Activated T-cell treated with anti-CD3 and anti-CD28 coated beads, Interleukin-2, amount 50 U/mL, for 72 hours (primary cell): ENCODE results near the gene PGC. TPM values are rescaled to one million over a fixed set of nuclear protein-coding genes. Genes with fewer than 3 reads are reported as not detected.

ENCODE experiments used
- ATAC-seq, 2 donors: fragments of 150-1000 bp; cut with Tn5 transposase; replicated peaks in 1 of 2; 2 replicates each; pipeline ENCODE4 v1.10.0; 2021; ENCODE audit warnings: moderate library complexity in 2 of 2, mild to moderate bottlenecking in 1 of 2
- DNase-seq, 2 donors: peaks; one replicate each; pipeline ENCODE4 v3.0.0; 2021 to 2022; ENCODE audit warnings: mixed read lengths in 1 of 2
- H3K27ac Mint-ChIP-seq: one replicate; pipeline ENCODE4 v1.8.0; 2022; ENCODE audit warnings: mild to moderate bottlenecking, moderate library complexity, mixed read lengths
- H3K27me3 Mint-ChIP-seq: one replicate; pipeline ENCODE4 v1.8.0; 2022; ENCODE audit warnings: low read depth, mixed read lengths
- H3K36me3 Mint-ChIP-seq, 2 donors: one replicate each; pipeline ENCODE4 v1.8.0; 2022; ENCODE audit warnings: mixed read lengths in 2 of 2, mild to moderate bottlenecking in 1 of 2; ENCODE audit not compliant: insufficient read depth in 2 of 2
- H3K4me1 Mint-ChIP-seq: one replicate; pipeline ENCODE4 v1.8.0; 2022; ENCODE audit warnings: low read depth, mixed read lengths
- H3K4me3 Mint-ChIP-seq, 2 donors: one replicate each; pipeline ENCODE4 v1.8.0; 2022; ENCODE audit warnings: mild to moderate bottlenecking in 2 of 2, mixed read lengths in 2 of 2, moderate library complexity in 2 of 2
- H3K9me3 Mint-ChIP-seq, 2 donors: one replicate each; pipeline ENCODE4 v1.8.0; 2022; ENCODE audit warnings: mixed read lengths in 2 of 2
- total RNA-seq, 2 donors: library from RNA; stranded (reverse); gene quantifications; one replicate each; pipeline ENCODE4 v1.2.3, GENCODE V29; 2022

Gene PGC
- total RNA-seq, 2 donors from 2014 or later: not detected

GRCh38 chr6:41783106-41783780, 36.0 kb upstream of the PGC start:
- peaks cover 0 to 4% of the 10 kb centered on the region in 2 donors for H3K36me3 Mint-ChIP-seq
- no peak for ATAC-seq
- H3K9me3 Mint-ChIP-seq: no peaks in the 10 kb centered on the region
- peaks cover 20% of the 10 kb centered on the region for H3K4me1 Mint-ChIP-seq
- DNase-seq: no peak
- peaks cover 14% of the 10 kb centered on the region for H3K27me3 Mint-ChIP-seq
- H3K27ac Mint-ChIP-seq: no peak overlapping the region
- H3K4me3 Mint-ChIP-seq: no peak overlapping the region

- Mint-ChIP-seq H3K4me3 (peak overlapping the region; percentile 58 to 77), H3K4me1 (peaks cover 20% of the 10 kb centered on the region), H3K36me3 (peaks cover 0 to 2% of the 10 kb centered on the region in 2 donors)
Measured at GRCh38 chr6:41781366-41781730, 34.2 kb upstream of the PGC start.

DNA sequence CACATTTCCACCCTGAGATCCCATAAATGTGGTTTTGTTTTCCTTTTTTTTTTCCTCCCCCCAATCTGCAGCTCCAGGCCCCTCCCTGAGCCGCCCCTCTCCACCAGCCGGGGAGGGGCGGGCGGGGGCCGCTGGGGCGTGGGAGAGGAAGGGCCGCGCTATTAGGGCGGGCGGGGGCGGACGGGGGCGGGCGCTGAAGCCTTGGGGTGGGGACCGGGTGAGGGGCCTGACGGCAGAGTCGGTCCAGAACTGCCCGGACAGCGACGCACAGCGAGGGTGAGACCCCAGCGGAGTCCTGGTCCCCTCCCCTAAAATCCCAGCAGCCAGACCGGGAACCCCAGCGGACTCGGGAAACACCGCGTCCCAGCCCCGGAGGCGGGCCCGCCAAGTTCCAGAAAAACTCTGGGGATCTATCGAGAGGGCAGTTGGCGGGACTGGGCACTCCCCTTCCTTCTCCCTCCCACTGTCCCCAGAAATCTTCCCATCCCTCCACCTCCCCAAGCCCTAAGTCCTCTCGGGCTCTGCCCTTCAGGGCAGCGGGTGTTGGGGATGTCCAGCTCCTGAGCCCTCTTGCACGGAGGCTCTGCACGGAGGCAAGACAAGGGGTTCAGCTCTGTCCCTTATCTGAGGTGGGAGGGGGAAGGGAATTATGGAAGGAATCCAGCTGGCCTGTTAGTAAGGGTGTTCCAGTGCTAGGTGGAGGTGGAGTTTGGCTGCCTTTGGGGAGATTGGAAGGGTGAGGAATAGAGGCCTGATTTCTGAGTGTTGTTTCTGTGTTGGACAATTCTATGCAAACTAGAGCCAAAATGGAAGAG, 33.6 kb upstream of the PGC start, which contains the start of gene PRICKLE4:
TSS of gene PRICKLE4 (plus strand) at position 232 of the 815 bp plus-strand sequence. CDS start 2,692 bp downstream, outside the sequence.
- H3K27me3 Mint-ChIP-seq: peaks cover 14% of the 10 kb centered on the region
- ATAC-seq (peak in 1 of 2 donors; percentile 14), DNase-seq (peak in 1 of 2 donors; percentile 17)
- peak within 1 kb of the TSS; percentile 80 for H3K27ac Mint-ChIP-seq
- peak within 1 kb of the TSS; percentile 92 to 94 for H3K4me3 Mint-ChIP-seq
- no peaks in the 10 kb centered on the region for H3K9me3 Mint-ChIP-seq
- peaks cover 17% of the 10 kb centered on the region for H3K4me1 Mint-ChIP-seq
- H3K36me3 Mint-ChIP-seq: peaks cover 0 to 2% of the 10 kb centered on the region in 2 donors

More at GRCh38 chr6:41781366-41781730, 34.2 kb upstream of the PGC start:
- ATAC-seq (no peak), DNase-seq (no peak)
- Mint-ChIP-seq H3K27ac (no peak overlapping the region), H3K27me3 (peaks cover 14% of the 10 kb centered on the region), H3K9me3 (no peaks in the 10 kb centered on the region)

DNA sequence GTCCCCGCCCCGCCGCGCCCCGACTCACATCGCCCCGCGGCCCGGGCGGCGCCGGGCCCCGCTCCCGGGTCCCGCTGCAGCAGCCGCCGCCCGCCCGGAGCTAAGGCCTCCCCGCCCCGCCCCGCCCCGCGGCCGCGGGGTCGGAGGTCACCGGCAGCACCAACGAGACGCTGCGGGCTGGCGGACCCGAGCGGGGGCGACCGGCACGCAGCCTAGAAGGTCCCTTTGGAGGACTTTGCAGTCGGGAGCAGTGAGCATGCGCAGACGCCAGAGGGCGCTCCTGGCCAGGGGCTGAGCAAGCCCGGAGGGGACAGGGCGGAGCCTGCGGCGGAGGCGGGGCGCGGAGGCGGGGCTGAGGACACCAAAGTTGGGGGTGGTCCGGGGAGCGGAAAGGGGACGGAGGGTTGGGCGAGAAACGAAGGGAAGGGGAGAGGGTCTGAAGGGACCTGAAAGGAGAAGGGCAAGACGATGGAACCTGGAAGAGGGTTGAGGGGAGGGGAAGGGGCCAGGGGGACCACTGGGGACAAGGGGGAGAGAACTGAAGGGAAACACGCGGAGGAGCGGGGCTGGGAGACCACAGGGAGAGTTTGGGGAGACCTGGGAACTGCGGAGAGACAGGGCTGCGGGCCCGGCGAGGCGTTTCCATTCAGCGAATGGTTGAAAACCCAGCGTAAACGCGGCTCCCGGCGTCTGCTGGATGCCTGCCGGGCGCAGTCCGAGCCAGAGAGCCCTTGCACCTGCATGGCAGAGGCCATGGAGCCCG, 32.8 kb upstream of the PGC start, which contains the start of gene FRS3:
TSS of gene FRS3 (minus strand) at position 113 of the 763 bp plus-strand sequence. CDS start 2,913 bp downstream, outside the sequence.
- Mint-ChIP-seq H3K27me3 (peaks cover 14% of the 10 kb centered on the region), H3K9me3 (no peaks in the 10 kb centered on the region), H3K27ac (peak within 1 kb of the TSS; percentile 80), H3K36me3 (peaks cover 0 to 2% of the 10 kb centered on the region in 2 donors), H3K4me1 (peaks cover 15% of the 10 kb centered on the region), H3K4me3 (peak within 1 kb of the TSS; percentile 92 to 95)
- DNase-seq: peak; percentile 100
- ATAC-seq: peak; percentile 94 to 95

- peak overlapping the region; percentile 23 for H3K27ac Mint-ChIP-seq
- H3K36me3 Mint-ChIP-seq: peaks cover 0 to 4% of the 10 kb centered on the region in 2 donors
- no peak for ATAC-seq
- peaks cover 14% of the 10 kb centered on the region for H3K27me3 Mint-ChIP-seq
- H3K4me1 Mint-ChIP-seq: peaks cover 15% of the 10 kb centered on the region
- H3K9me3 Mint-ChIP-seq: no peaks in the 10 kb centered on the region
- no peak for DNase-seq
- H3K4me3 Mint-ChIP-seq: peak overlapping the region; percentile 85 to 95
Measured at GRCh38 chr6:41779336-41779735, 32.1 kb upstream of the PGC start.

DNA sequence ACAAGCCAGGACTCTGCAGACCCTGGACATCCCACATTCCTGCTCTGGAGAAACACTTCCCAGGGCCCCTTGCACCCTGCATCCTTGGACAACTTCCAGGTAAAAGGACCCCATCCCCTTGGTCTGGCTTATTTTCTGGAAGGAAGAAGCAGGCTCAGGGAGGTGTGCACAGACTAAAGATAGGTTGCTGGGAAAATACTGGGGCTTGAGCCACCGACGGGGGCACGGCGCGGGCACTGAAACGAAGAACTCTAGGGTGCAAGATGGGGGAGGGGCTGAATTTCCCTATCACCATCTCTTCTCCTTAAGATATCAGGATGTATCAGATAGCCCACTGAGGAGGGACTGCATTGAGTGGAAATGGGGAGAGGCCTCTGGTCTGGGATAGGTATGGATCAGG, 31.7 kb upstream of the PGC start:
- H3K27ac Mint-ChIP-seq: peak overlapping the region; percentile 23
- peaks cover 15% of the 10 kb centered on the region for H3K4me1 Mint-ChIP-seq
- H3K4me3 Mint-ChIP-seq: peak overlapping the region; percentile 85 to 95
- ATAC-seq: no peak
- H3K36me3 Mint-ChIP-seq: peaks cover 0 to 4% of the 10 kb centered on the region in 2 donors
- H3K27me3 Mint-ChIP-seq: peaks cover 14% of the 10 kb centered on the region
- no peaks in the 10 kb centered on the region for H3K9me3 Mint-ChIP-seq
- no peak for DNase-seq

GRCh38 chr6:41777551-41778285, 30.5 kb upstream of the PGC start:
- H3K36me3 Mint-ChIP-seq: peaks cover 0 to 4% of the 10 kb centered on the region in 2 donors
- no peak overlapping the region for H3K4me3 Mint-ChIP-seq
- H3K9me3 Mint-ChIP-seq: no peaks in the 10 kb centered on the region
- H3K4me1 Mint-ChIP-seq: peaks cover 15% of the 10 kb centered on the region
- H3K27me3 Mint-ChIP-seq: peaks cover 14% of the 10 kb centered on the region
- no peak overlapping the region for H3K27ac Mint-ChIP-seq
- DNase-seq (no peak), ATAC-seq (no peak)

GRCh38 chr6:41775293-41775882, 28.2 kb upstream of the PGC start:
- no peaks in the 10 kb centered on the region for H3K27me3 Mint-ChIP-seq
- H3K36me3 Mint-ChIP-seq: peaks cover 0 to 4% of the 10 kb centered on the region in 2 donors
- DNase-seq: no peak
- no peak overlapping the region for H3K27ac Mint-ChIP-seq
- H3K4me1 Mint-ChIP-seq: peaks cover 8% of the 10 kb centered on the region
- no peak overlapping the region for H3K4me3 Mint-ChIP-seq
- no peak for ATAC-seq
- H3K9me3 Mint-ChIP-seq: no peaks in the 10 kb centered on the region

DNA sequence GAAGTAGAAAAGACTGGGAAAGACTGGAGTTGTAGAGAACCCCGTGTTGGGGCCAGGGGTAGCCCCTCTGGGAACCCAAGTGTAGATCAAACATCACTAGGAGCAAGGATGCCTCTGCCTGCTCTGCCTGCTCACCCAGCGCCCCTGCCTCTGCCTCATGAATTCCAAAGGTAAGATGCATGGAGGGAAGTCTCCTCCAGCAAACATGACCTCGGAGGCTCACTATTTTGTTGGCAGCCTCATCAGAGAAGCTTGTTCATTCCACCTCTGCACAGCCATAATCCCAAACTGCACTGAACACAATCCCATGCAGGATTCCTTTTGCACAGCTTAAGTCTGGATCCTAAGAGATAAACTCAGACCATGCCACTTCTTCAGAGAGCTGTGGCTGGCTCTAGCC, 27.6 kb upstream of the PGC start:
- no peak for ATAC-seq
- no peak for DNase-seq
- H3K27me3 Mint-ChIP-seq: no peaks in the 10 kb centered on the region
- H3K9me3 Mint-ChIP-seq: no peaks in the 10 kb centered on the region
- H3K4me3 Mint-ChIP-seq: no peak overlapping the region
- H3K36me3 Mint-ChIP-seq: peaks cover 0 to 4% of the 10 kb centered on the region in 2 donors
- H3K4me1 Mint-ChIP-seq: peaks cover 8% of the 10 kb centered on the region
- H3K27ac Mint-ChIP-seq: no peak overlapping the region

- DNase-seq: no peak
- Mint-ChIP-seq H3K4me3 (no peak overlapping the region), H3K9me3 (no peaks in the 10 kb centered on the region), H3K27ac (no peak overlapping the region), H3K4me1 (peaks cover 12% of the 10 kb centered on the region), H3K36me3 (peaks cover 0 to 2% of the 10 kb centered on the region in 2 donors), H3K27me3 (no peaks in the 10 kb centered on the region)
- ATAC-seq: no peak
Measured at GRCh38 chr6:41771058-41771983, 24.1 kb upstream of the PGC start.

- Mint-ChIP-seq H3K27me3 (no peaks in the 10 kb centered on the region), H3K4me3 (no peak overlapping the region), H3K4me1 (peaks cover 12% of the 10 kb centered on the region), H3K36me3 (peaks cover 0 to 2% of the 10 kb centered on the region in 2 donors), H3K27ac (no peak overlapping the region), H3K9me3 (no peaks in the 10 kb centered on the region)
- DNase-seq: no peak
- no peak for ATAC-seq
Measured at GRCh38 chr6:41770381-41771057, 23.3 kb upstream of the PGC start.
